ENCODE measurements around the gene ASB15.

- TF ChIP-seq, protein P1, sequence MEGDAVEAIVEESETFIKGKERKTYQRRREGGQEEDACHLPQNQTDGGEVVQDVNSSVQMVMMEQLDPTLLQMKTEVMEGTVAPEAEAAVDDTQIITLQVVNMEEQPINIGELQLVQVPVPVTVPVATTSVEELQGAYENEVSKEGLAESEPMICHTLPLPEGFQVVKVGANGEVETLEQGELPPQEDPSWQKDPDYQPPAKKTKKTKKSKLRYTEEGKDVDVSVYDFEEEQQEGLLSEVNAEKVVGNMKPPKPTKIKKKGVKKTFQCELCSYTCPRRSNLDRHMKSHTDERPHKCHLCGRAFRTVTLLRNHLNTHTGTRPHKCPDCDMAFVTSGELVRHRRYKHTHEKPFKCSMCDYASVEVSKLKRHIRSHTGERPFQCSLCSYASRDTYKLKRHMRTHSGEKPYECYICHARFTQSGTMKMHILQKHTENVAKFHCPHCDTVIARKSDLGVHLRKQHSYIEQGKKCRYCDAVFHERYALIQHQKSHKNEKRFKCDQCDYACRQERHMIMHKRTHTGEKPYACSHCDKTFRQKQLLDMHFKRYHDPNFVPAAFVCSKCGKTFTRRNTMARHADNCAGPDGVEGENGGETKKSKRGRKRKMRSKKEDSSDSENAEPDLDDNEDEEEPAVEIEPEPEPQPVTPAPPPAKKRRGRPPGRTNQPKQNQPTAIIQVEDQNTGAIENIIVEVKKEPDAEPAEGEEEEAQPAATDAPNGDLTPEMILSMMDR (IDR thresholded peaks at IDR 0.05) = no peak
- TF ChIP-seq POLR2A (IDR thresholded peaks at IDR 0.05) = no peak
Observed at GRCh38 chr7:123657304-123657685, 55.7 kb downstream of the ASB15 start.
